SW480 (cell line): ENCODE data around the gene PTAFR.

Experiments used
- DNase-seq: peaks from one replicate; pipeline ENCODE4 v3.0.0-alpha.2; 2016; ENCODE audit warnings: low spot score

Gene PTAFR

GRCh38 chr1:28178690-28179485, 2.4 kb upstream of the PTAFR start:
- no peak for DNase-seq

GRCh38 chr1:28175955-28176485, 470 bp downstream of the PTAFR start:
- DNase-seq = no peak

GRCh38 chr1:28173980-28174297, 2.6 kb downstream of the PTAFR start:
- DNase-seq = no peak

- DNase-seq = no peak
These were observed 3.1 kb downstream of the PTAFR start for GRCh38 chr1:28173151-28173979.

GRCh38 chr1:28172713-28173150, 3.8 kb downstream of the PTAFR start:
- DNase-seq = no peak

GRCh38 chr1:28171246-28171645, 5.2 kb downstream of the PTAFR start:
- no peak for DNase-seq

GRCh38 chr1:28170001-28170596, 6.4 kb downstream of the PTAFR start:
- DNase-seq = no peak

GRCh38 chr1:28163496-28164161, 12.9 kb downstream of the PTAFR start:
- no peak for DNase-seq

GRCh38 chr1:28162151-28162550, 14.3 kb downstream of the PTAFR start:
- no peak for DNase-seq

GRCh38 chr1:28161751-28162150, 14.7 kb downstream of the PTAFR start:
- DNase-seq = no peak

GRCh38 chr1:28160782-28161266, 15.7 kb downstream of the PTAFR start:
- no peak for DNase-seq

GRCh38 chr1:28159680-28160079, 16.8 kb downstream of the PTAFR start:
- no peak for DNase-seq

- no peak for DNase-seq
These were observed 17.2 kb downstream of the PTAFR start for GRCh38 chr1:28159243-28159642.

- DNase-seq = no peak
These were observed 18.6 kb downstream of the PTAFR start for GRCh38 chr1:28157894-28158293.

- no peak for DNase-seq
These were observed 19.7 kb downstream of the PTAFR start for GRCh38 chr1:28156821-28157220.

GRCh38 chr1:28155628-28156027, 20.9 kb downstream of the PTAFR start:
- DNase-seq = no peak

GRCh38 chr1:28154078-28154594, 22.4 kb downstream of the PTAFR start:
- DNase-seq = no peak

GRCh38 chr1:28150125-28150780, 26.2 kb downstream of the PTAFR start:
- DNase-seq = no peak

GRCh38 chr1:28148880-28149195, 27.7 kb downstream of the PTAFR start:
- no peak for DNase-seq

- DNase-seq = no peak
These were observed 29.0 kb downstream of the PTAFR start for GRCh38 chr1:28147264-28148094.
